Fibroblast of the aortic adventitia (primary cell): ENCODE results near the gene TMEM158. TPM values are rescaled to one million over a fixed set of nuclear protein-coding genes. Genes with fewer than 3 reads are reported as not detected.
A peak's percentile ranks its signal among the peaks of the same experiment; 100 is the strongest.

Experiments
- DNase-seq: peaks from one replicate; pipeline ENCODE4 v3.0.0-alpha.2; 2010; ENCODE audit warnings: low read depth
- H3K4me3 ChIP-seq: 2 replicates; pipeline ENCODE4 v1.5.1; 2011; ENCODE audit warnings: low read depth, mild to moderate bottlenecking, control low read depth, low read length, moderate library complexity
- CTCF ChIP-seq: IDR thresholded peaks from 2 replicates; pipeline ENCODE4 v1.5.1; 2011; ENCODE audit warnings: mild to moderate bottlenecking, low read length, control low read depth, inconsistent platforms; ENCODE audit not compliant: insufficient read depth
- total RNA-seq: library from RNA; depleted of rRNA; stranded (reverse); fragments of >200 nt; gene quantifications from 2 replicates; pipeline ENCODE4 v1.2.3, GENCODE V29; 2012; ENCODE audit warnings: low replicate concordance

TMEM158 gene
- total RNA-seq, 1 donor: 19.3 TPM

GRCh38 chr3:45185052-45185451, 41.0 kb downstream of the TMEM158 start:
- no peak overlapping the region for H3K4me3 ChIP-seq
- TF ChIP-seq CTCF: no peak
- DNase-seq: no peak

GRCh38 chr3:45183872-45184262, 42.2 kb downstream of the TMEM158 start:
- DNase-seq: no peak
- H3K4me3 ChIP-seq: no peak overlapping the region
- TF ChIP-seq CTCF: no peak

- peak; percentile 86 for DNase-seq
- TF ChIP-seq CTCF: no peak
- no peak overlapping the region for H3K4me3 ChIP-seq
These were observed 42.9 kb downstream of the TMEM158 start for GRCh38 chr3:45182915-45183871.

- H3K4me3 ChIP-seq: no peak overlapping the region
- no peak for TF ChIP-seq CTCF
- DNase-seq: no peak
These were observed 44.6 kb downstream of the TMEM158 start for GRCh38 chr3:45181496-45181895.

- no peak for TF ChIP-seq CTCF
- no peak overlapping the region for H3K4me3 ChIP-seq
- DNase-seq: no peak
These were observed 45.2 kb downstream of the TMEM158 start for GRCh38 chr3:45180899-45181298.

GRCh38 chr3:45180051-45180450, 46.0 kb downstream of the TMEM158 start:
- H3K4me3 ChIP-seq: no peak overlapping the region
- peak; percentile 74 for DNase-seq
- no peak for TF ChIP-seq CTCF
